ENCODE measurements around the gene DGCR2.

GRCh38 chr22:18996376-18996900 is 125.8 kb downstream of the DGCR2 start:
- TF ChIP-seq, protein P1, sequence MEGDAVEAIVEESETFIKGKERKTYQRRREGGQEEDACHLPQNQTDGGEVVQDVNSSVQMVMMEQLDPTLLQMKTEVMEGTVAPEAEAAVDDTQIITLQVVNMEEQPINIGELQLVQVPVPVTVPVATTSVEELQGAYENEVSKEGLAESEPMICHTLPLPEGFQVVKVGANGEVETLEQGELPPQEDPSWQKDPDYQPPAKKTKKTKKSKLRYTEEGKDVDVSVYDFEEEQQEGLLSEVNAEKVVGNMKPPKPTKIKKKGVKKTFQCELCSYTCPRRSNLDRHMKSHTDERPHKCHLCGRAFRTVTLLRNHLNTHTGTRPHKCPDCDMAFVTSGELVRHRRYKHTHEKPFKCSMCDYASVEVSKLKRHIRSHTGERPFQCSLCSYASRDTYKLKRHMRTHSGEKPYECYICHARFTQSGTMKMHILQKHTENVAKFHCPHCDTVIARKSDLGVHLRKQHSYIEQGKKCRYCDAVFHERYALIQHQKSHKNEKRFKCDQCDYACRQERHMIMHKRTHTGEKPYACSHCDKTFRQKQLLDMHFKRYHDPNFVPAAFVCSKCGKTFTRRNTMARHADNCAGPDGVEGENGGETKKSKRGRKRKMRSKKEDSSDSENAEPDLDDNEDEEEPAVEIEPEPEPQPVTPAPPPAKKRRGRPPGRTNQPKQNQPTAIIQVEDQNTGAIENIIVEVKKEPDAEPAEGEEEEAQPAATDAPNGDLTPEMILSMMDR (conservative IDR thresholded peaks at IDR 0.05; ENCODE audit: low read depth, low read length): no peak
- TF ChIP-seq MXI1 (IDR thresholded peaks at IDR 0.05; ENCODE audit: borderline replicate concordance, low read depth, low read length) (no peak), SMC3 (IDR thresholded peaks at IDR 0.05; ENCODE audit: low read depth, low read length) (no peak), POLR2A (IDR thresholded peaks at IDR 0.05; ENCODE audit: low read depth, low read length) (no peak), CEBPB (IDR thresholded peaks at IDR 0.05; ENCODE audit: low read depth, low read length) (no peak), BHLHE40 (IDR thresholded peaks at IDR 0.05; ENCODE audit: low read depth, low read length) (no peak), RAD21 (IDR thresholded peaks at IDR 0.05; ENCODE audit: low read length) (no peak)

Data from IMR-90 (cell line).